NOMO-1 (cell line): ENCODE measurements around the gene MAML2.

Experiments used
- DNase-seq, 2 experiments: peaks; one replicate each; lab custom pipeline; 2025; ENCODE audit not compliant: unreplicated experiment in 2 of 2; lab: John Stamatoyannopoulos, UW

The MAML2 gene

GRCh38 chr11:96110302-96110701, 232.7 kb downstream of the MAML2 start:
- no peak for DNase-seq

DNA sequence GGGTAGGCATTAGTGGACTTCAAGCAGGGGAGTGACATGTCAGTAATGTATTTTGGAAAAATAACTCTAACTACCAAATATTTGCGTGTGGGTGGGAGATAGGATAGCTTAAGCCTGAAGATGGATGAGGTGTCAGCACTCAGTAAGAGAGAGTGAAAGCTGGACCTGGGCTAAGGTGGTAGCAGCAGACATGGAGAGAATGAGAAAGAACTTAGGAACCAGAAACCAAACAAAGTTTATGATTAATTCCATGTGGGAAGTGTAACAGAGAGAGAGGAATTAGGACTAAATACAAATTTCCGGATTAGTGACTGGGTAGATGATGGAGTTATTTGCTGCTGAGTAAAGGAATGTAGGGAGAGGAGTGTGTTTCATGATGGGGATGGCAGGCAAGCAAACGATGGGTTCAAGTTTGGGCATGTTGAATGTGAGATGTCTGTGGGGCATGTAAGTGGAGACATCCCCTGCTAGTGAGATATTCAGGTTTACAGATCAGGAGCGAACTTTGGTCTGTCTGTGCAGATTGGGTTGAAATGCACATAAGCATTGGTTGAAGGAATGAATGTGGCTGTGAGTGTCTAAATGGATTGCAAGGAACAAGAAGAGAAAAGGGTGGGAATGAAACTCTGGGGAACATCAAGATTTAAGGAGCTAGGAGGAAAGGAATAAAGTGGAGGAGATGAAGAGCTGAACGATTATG, 233.5 kb downstream of the MAML2 start:
- DNase-seq: no peak

GRCh38 chr11:96107143-96107824, 235.7 kb downstream of the MAML2 start:
- no peak for DNase-seq

DNA sequence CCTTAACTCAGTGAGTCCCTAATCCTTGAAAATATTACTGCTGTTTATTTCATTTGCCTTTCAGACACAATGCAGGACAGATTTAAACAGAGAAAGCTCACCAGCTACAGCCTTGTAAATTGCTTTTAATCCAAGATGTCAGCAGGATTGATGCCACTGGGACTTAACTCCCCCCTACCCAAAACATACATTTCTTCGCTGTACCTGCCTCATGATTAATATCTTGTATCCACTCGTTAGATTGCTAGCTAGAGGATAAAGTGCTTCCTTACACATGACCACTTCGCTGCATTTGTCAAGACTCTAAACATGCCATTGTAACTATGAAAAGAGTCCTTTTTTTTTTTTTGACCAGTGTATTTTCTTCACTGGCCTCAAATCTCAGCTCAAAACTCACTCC, 236.3 kb downstream of the MAML2 start:
- no peak for DNase-seq

DNA sequence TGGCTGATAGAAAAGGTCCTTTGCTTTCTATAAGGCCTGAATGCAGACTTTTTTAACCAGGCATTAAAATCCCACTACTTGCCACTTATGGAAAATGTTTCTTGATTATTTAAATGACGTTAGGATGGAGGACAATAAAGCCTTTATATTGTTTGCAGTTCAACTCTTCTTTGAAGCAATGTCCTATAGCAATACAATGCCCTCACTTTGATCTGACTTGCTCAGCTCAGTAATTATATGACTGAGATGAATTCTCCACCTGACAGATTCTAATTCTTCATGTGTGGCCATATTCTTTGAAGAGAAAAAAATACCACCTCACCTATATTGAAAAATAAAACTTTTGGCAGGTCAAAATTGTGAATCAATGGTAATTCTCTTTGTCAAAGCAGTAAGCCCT, 237.1 kb downstream of the MAML2 start:
- no peak for DNase-seq

- DNase-seq: no peak
Observed at GRCh38 chr11:96105197-96105895, 237.6 kb downstream of the MAML2 start.

DNA sequence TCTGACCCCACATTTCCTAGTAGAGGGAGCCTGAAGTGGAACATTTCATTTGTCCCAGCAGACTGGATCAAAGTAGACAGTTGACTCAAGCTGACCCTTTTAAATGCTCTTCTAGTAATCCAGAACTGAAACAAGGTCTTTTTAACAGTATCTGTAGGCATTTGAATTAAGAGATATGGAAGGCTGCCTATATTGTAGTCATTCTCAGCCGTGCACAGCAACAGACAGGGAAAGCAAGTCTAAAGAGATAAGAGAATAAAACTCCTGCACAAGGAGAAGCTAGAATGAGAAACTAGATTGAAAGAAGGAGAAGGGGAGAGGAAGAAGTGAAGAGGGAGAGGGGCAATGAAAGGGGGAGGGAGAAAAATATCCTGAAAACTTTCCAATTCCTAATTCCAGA, 238.5 kb downstream of the MAML2 start:
- DNase-seq: no peak

DNA sequence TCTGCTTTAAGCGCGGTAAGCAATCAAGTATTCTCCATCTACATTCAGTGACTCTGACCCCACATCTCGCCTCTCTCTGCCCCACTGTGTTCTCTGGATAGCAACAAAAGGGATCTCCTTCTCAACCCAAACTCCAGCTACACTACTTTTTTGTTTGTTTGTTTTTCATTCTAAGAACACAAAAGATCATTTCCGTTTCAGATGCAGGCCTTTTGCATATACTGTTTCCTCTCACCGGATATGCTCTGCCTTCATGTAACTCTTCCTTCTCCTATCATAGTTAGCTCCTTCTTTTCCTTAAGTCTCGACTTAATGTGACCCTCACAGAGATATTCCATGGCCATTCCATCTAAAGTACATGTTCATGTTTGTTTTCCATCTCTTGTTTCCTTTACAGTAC, 239.3 kb downstream of the MAML2 start:
- DNase-seq: no peak

DNA sequence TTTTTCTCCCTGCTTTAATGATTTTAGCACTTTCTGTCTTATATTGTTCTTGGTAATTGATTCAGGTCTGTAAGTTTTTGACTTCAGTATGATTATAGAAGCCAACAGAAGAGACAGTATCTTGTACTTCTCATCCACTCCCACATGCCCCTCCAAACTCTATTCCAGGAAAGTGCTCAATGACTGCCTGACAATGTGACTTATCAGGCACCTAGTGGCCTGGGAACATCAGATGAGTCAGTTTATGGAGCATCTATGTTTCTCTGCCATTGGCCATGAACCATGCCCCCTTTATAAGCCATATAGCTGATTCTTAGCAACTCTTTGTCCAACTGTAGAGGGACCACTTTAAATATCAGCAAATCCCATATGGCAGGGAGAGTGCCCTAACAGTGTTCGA, 239.9 kb downstream of the MAML2 start:
- no peak for DNase-seq

DNA sequence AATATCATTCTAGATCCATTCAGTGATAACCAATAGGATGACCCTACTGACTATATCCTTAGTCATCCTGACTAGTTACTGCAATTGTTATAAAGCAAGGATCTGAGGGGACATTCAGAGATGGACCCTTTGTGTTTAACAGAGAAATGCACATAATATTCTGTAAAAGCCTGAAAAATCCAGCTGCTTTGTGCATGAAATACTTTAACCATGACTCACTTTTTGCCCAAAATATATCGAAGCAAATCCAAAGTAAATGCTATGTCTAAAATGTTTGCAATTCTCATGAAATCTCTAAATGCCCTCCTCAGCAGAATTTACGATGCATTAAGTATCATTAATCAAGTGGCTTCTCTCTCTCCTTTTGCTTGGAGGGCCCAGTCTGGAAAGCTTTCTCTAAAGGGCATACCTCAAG, 240.3 kb downstream of the MAML2 start:
- DNase-seq: no peak

DNA sequence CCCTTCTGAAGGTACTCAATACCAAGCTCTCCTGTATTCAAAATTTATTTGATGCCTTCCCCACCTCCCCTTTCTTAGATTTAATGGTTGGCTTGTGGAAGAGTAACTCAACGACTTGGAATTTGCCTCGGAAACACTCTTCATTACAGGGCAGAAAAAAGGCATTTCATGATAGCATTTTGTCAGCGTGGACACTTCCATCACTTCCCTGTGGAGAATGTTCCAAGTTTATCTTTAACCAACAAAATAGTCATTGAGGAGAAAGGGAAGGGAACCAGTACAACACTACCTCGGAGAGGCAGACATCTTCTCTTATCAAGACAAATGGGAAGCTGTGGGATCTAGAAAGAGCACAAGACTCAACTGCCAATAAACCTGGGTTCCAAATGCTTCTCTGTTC, 241.8 kb downstream of the MAML2 start:
- no peak for DNase-seq

DNA sequence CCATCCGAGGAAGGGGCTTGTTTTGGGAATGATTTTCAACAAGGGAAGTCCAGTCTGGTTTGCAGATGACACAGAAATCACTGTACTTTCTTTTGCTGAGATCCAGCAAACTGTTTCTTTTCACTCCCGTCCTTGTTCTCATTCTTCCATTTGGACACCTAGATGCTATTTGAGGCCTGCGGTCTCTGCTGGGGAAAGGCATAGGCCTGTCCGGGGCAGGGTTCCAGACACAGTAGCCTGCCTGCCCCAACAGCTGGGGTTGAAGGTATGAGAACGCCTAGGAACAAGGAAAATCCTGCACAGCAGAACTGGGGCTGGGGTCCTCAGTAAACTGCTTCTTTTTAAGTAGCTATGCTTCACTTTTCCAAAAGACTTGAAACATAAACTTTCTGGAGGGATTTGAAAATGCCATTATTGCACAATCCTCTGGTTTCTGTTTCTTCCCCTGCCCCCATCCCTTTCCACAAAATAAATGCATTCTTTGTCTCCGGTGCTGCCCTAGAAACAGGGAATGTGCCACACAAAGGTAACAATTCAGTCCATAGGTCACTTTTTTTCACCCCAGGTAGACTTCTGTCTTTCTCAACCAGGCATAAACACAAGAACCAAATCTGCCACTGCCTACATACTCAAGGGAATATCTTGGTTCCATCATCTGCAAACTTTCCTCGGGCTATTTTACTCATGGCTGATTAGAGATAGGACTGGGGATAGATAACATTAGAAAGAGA, 244.3 kb downstream of the MAML2 start:
- no peak for DNase-seq

GRCh38 chr11:96097844-96098421, 245.1 kb downstream of the MAML2 start:
- no peak for DNase-seq

DNA sequence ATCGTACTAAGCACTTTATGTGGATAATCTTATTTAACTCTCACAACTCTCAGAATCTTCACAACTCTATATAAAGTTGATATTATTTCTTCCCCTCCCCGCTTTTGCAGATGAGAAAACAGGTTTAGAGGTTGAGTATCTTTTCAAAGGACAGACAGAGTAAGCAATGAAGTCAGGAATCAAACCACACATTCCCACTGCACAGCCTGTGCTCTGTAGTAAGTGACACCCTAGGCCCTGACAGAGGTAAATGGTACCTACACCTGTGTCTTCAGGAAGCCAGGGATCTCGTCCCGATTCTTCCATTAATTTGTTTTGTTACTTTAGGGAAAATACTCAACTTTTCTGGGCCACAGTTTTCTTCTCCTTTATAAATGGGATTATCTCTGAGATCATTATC, 246.6 kb downstream of the MAML2 start:
- no peak for DNase-seq

DNA sequence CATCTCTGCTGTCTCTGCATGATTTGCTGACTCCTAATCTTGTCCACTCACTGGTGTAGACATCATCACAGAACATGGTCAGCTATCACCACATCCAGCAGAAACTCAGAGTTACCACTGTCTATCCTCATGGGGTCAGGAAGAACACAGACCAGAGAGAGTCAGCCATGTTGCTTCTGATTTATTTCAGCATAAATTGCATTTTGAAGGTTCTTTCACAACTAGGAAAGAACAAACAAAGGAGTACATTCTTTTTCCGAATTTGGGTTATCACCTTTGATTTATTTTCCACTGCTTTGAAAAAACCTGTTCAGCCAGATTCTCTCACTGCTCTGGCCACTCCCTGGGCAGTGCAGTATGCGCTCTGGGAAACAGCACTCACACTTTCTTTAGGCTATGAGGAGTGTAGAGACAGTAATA, 247.1 kb downstream of the MAML2 start:
- DNase-seq: no peak

GRCh38 chr11:96094156-96094555, 248.8 kb downstream of the MAML2 start:
- no peak for DNase-seq

DNA sequence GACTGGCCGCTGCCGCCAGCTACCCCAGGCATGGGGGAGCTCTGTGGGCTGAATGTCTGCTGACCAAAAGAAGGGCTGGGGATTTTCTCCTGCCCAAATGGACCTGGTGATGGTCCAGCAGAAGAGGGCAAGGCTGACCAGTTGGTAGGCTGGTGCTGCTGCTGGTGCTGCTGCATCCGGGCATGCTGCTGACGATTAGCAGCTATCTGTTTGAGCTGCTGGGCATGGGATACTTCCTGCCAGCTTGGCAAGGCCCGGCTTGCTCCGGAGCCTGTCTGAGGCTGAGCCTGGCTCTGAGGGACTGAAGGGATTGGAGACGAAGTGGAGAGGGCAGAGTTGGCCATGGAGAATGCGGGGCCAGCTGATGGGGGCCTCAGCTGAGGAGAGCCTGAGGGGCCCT, 250.5 kb downstream of the MAML2 start:
- no peak for DNase-seq

DNA sequence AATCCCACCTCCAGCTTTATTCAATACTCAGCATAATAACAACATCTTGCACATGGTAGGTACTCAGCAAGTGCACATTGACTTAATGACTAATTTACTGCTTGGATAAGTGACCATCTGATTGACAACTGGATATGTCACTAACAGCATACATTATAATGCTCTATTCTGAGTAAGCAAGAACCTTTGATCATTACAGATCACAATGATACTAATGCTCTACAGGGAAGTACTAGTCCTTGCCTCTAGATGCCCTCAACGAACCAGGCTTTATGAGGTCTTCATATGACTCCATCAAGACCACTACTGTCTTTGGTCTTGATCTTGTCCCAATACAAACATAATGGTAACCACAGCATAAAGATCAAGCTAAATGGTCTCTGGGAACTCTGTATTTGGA, 251.5 kb downstream of the MAML2 start:
- peak in 1 of 2 experiments; percentile 9 for DNase-seq

DNA sequence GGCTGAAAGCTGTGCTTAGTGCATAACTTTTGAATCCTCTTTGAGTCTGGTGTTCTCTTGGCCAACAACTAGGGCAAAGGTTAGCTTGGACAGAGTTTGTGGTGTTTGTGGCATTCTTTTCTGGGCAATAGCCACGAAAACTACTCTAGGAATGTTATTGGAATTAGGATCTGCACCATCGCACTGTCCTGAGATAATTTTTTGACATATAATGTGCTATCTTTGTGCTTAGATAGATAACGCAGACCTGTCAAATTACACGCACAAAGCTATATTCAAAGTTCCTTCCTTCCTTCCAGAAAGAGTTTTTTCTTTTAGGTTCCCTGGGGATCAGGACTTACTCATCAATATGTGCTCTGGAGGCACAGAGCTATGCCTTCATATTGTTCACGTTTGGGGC, 252.3 kb downstream of the MAML2 start:
- no peak for DNase-seq

DNA sequence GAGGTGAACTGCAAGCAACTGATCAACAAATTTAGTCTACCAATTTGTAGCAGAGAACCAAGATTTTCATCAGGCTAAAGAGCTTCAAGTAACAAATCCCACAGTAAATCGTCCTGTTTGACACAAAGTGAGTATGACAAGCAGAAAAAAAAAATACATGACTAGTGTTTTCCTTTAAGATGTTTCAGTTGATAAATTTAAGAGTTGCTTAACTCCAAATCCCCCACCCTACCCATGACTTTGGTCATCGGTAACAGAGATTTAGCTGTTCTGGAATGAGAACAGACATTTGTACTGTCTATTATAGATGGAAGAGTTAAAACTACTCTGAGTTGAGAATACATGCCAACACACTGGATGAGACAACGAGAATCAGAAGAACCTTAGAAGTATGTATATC, 254.1 kb downstream of the MAML2 start:
- no peak for DNase-seq

DNA sequence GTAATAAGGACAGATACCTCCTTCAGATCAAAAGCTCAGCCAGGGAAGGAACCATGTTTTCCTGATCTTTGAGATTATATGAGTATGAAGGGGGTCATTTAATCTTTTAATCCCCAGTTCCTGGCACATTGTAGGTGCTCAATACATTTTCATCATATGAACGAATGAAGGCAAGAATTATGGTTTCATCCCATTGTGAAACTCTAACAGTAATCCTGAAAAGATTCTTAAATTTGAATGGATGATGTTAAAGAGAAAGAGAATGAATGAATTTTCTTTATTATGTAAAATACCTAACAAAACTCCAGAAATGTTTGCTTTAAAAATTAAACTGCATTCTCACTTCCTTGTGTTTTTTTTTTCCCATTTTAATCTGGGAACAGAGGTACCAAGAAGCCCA, 256.9 kb downstream of the MAML2 start:
- DNase-seq: no peak
